LNCaP clone FGC (cell line): ENCODE data around the gene ERVMER34-1.
A peak's percentile ranks its signal among the peaks of the same experiment; 100 is the strongest.

Experiments used
- DNase-seq: peaks from one replicate; pipeline ENCODE4 v3.0.0-alpha.2; 2011; ENCODE audit warnings: low read depth
- H3K4me3 ChIP-seq: 2 replicates; pipeline ENCODE4 v1.5.1; 2011; ENCODE audit warnings: mild to moderate bottlenecking, low read depth, low read length, control low read depth
- CTCF ChIP-seq: IDR thresholded peaks from 2 replicates; pipeline ENCODE4 v1.5.1; 2012; ENCODE audit warnings: mild to moderate bottlenecking; ENCODE audit not compliant: control insufficient read depth, insufficient read depth; ENCODE audit errors: extremely low read depth

The ERVMER34-1 gene

GRCh38 chr4:52783069-52783468 lies 31.8 kb upstream of the ERVMER34-1 start:
- no peak overlapping the region for H3K4me3 ChIP-seq
- no peak for DNase-seq
- no peak for TF ChIP-seq CTCF

GRCh38 chr4:52780617-52781354 lies 29.6 kb upstream of the ERVMER34-1 start:
- peak; percentile 15 for DNase-seq
- TF ChIP-seq CTCF: no peak
- H3K4me3 ChIP-seq: no peak overlapping the region

GRCh38 chr4:52780206-52780605 lies 29.0 kb upstream of the ERVMER34-1 start:
- peak; percentile 53 for DNase-seq
- no peak for TF ChIP-seq CTCF

GRCh38 chr4:52760256-52760655 lies 9.0 kb upstream of the ERVMER34-1 start:
- no peak for TF ChIP-seq CTCF
- H3K4me3 ChIP-seq: no peak overlapping the region
- no peak for DNase-seq

More at GRCh38 chr4:52780206-52780605, 29.0 kb upstream of the ERVMER34-1 start:
- H3K4me3 ChIP-seq: no peak overlapping the region

GRCh38 chr4:52755426-52755825 lies 4.2 kb upstream of the ERVMER34-1 start:
- no peak for TF ChIP-seq CTCF
- no peak overlapping the region for H3K4me3 ChIP-seq
- no peak for DNase-seq

GRCh38 chr4:52752936-52753335 lies 1.7 kb upstream of the ERVMER34-1 start:
- H3K4me3 ChIP-seq: no peak overlapping the region
- TF ChIP-seq CTCF: no peak
- DNase-seq: no peak

GRCh38 chr4:52751487-52751911 lies 274 bp upstream of the ERVMER34-1 start:
- H3K4me3 ChIP-seq: peak overlapping the region; percentile 49
- DNase-seq: peak; percentile 17
- TF ChIP-seq CTCF: no peak
